GM21576 (cell line): Measurements from ENCODE around the gene CDC42SE2.
"Not testable (repeated sequence)": the region's sequence is repeated elsewhere in the genome, so short reads cannot be mapped to it uniquely, and the experiment has no call there.

Experiments used
- ATAC-seq: cut with Tn5 transposase; IDR thresholded peaks from one replicate; pipeline ENCODE4 v1.9.1; 2021; ENCODE audit warnings: mild to moderate bottlenecking, moderate library complexity; ENCODE audit not compliant: unreplicated experiment

Gene CDC42SE2

GRCh38 chr5:131277447-131277846, 13.6 kb downstream of the CDC42SE2 start:
- ATAC-seq = no peak

- no peak for ATAC-seq
These were observed 14.3 kb downstream of the CDC42SE2 start for GRCh38 chr5:131277875-131278740.

- ATAC-seq = not testable (repeated sequence)
These were observed 14.9 kb downstream of the CDC42SE2 start for GRCh38 chr5:131278741-131279124.

GRCh38 chr5:131279204-131279603, 15.4 kb downstream of the CDC42SE2 start:
- peak; percentile 25 for ATAC-seq

GRCh38 chr5:131280417-131280816, 16.6 kb downstream of the CDC42SE2 start:
- no peak for ATAC-seq

- peak; percentile 52 for ATAC-seq
These were observed 17.4 kb downstream of the CDC42SE2 start for GRCh38 chr5:131281133-131281867.

- ATAC-seq = no peak
These were observed 18.0 kb downstream of the CDC42SE2 start for GRCh38 chr5:131281868-131282234.

- ATAC-seq = no peak
These were observed 18.4 kb downstream of the CDC42SE2 start for GRCh38 chr5:131282235-131282634.

GRCh38 chr5:131285703-131286399, 22.0 kb downstream of the CDC42SE2 start:
- ATAC-seq = peak; percentile 34

- no peak for ATAC-seq
These were observed 22.5 kb downstream of the CDC42SE2 start for GRCh38 chr5:131286400-131286715.

- ATAC-seq = peak; percentile 35
These were observed 24.5 kb downstream of the CDC42SE2 start for GRCh38 chr5:131288328-131288727.

- ATAC-seq = no peak
These were observed 25.9 kb downstream of the CDC42SE2 start for GRCh38 chr5:131289738-131290137.

- no peak for ATAC-seq
These were observed 32.4 kb downstream of the CDC42SE2 start for GRCh38 chr5:131296213-131296672.

- no peak for ATAC-seq
These were observed 34.0 kb downstream of the CDC42SE2 start for GRCh38 chr5:131297886-131298285.

GRCh38 chr5:131299465-131299864, 35.6 kb downstream of the CDC42SE2 start:
- ATAC-seq = no peak

- ATAC-seq = no peak
These were observed 38.7 kb downstream of the CDC42SE2 start for GRCh38 chr5:131302506-131302905.

- ATAC-seq = no peak
These were observed 39.7 kb downstream of the CDC42SE2 start for GRCh38 chr5:131303537-131303936.

- ATAC-seq = no peak
These were observed 40.6 kb downstream of the CDC42SE2 start for GRCh38 chr5:131304414-131304813.

- ATAC-seq = no peak
These were observed 41.4 kb downstream of the CDC42SE2 start for GRCh38 chr5:131305138-131305689.

GRCh38 chr5:131305906-131306305, 42.1 kb downstream of the CDC42SE2 start:
- ATAC-seq = no peak

- ATAC-seq = not testable (repeated sequence)
These were observed 48.5 kb downstream of the CDC42SE2 start for GRCh38 chr5:131312235-131312772.
